GM12878 (cell line): ENCODE measurements around the gene PARP8. TPM values are rescaled to one million over a fixed set of nuclear protein-coding genes. Genes with fewer than 3 reads are reported as not detected.
"Not testable (repeated sequence)": the region's sequence is repeated elsewhere in the genome, so short reads cannot be mapped to it uniquely, and the experiment has no call there.

ENCODE experiments used
- ATAC-seq: fragments of 200-7000 bp; cut with Tn5 transposase; 3 replicates; pipeline ENCODE4 v1.9.1; 2020; ENCODE audit warnings: mild to moderate bottlenecking, moderate library complexity
- BruUV-seq: library from RNA; stranded (reverse); fragments of 400-500 nt; replicated peaks from 2 replicates; lab custom pipeline; 2021; lab: Mats Ljungman, UMichigan
- CTCF ChIA-PET: fragments of 300-600 bp; sonication (Branson Sonifier 250); formaldehyde crosslinking; extraction: SDS; loops from one replicate; lab custom pipeline; 2021; ENCODE audit warnings: inconsistent platforms; lab: Yijun Ruan, JAX
- POLR2A ChIA-PET: fragments of 350-600 bp; formaldehyde crosslinking; extraction: SDS; loops from one replicate; lab custom pipeline; 2021; ENCODE audit warnings: inconsistent platforms; lab: Charles Lee
- RAD21 ChIA-PET: fragments of 300-600 bp; sonication (Branson Sonifier 250); formaldehyde crosslinking; loops from one replicate; lab custom pipeline; 2023; ENCODE audit warnings: antibody characterized with exemption; ENCODE audit not compliant: unreplicated experiment; lab: Charles Lee
- SMC1A ChIA-PET: fragments of 300-600 bp; sonication (Branson Sonifier 250); formaldehyde crosslinking; loops from one replicate; lab custom pipeline; 2023; ENCODE audit not compliant: unreplicated experiment, uncharacterized antibody; lab: Charles Lee
- DNase-seq: peaks from one replicate; pipeline ENCODE4 v3.0.0-alpha.2; 2011; ENCODE audit warnings: low read depth, low spot score
- FAIRE-seq: peaks from 3 replicates; lab custom pipeline; 2011; peaks lifted over from hg19 to GRCh38; lab: Jason Lieb, UNC
- H2AFZ ChIP-seq: 2 replicates; pipeline ENCODE4 v1.6.0; 2011; ENCODE audit warnings: low read depth, low read length, control low read depth; ENCODE audit not compliant: control insufficient read depth
- H3K27ac ChIP-seq: 2 replicates; pipeline ENCODE4 v1.5.1; 2011; ENCODE audit warnings: control low read depth; ENCODE audit not compliant: control insufficient read depth, insufficient read depth
- H3K27me3 ChIP-seq, 2 experiments: replicated peaks in 1 of 2; 2 replicates each; pipeline versions ENCODE4 v1.6.0 to v1.6.1; 2011; ENCODE audit warnings: low read length in 1 of 2; ENCODE audit not compliant: control insufficient read depth in 2 of 2, insufficient read depth in 2 of 2
- H3K36me3 ChIP-seq, 2 experiments: 2 replicates each; pipeline ENCODE4 v1.5.1; 2011; ENCODE audit warnings: low read length in 1 of 2; ENCODE audit not compliant: control insufficient read depth in 2 of 2, insufficient read depth in 2 of 2
- H3K4me1 ChIP-seq: 2 replicates; pipeline ENCODE4 v1.6.1; 2011; ENCODE audit warnings: mild to moderate bottlenecking, low read length, moderate library complexity, mixed read lengths; ENCODE audit not compliant: control insufficient read depth, insufficient read depth
- H3K4me2 ChIP-seq: 2 replicates; pipeline ENCODE4 v1.6.0; 2011; ENCODE audit warnings: control low read depth; ENCODE audit not compliant: control insufficient read depth, insufficient read depth
- H3K4me3 ChIP-seq: fragments of 200-600 bp; sonication (generic); 2 replicates; pipeline ENCODE4 v1.5.1; 2016
- H3K79me2 ChIP-seq: 2 replicates; pipeline ENCODE4 v1.6.0; 2011; ENCODE audit warnings: low read length; ENCODE audit not compliant: control insufficient read depth, insufficient read depth
- H3K9ac ChIP-seq: 2 replicates; pipeline ENCODE4 v1.8.0; 2011; ENCODE audit warnings: low read length, control low read depth, mixed read lengths; ENCODE audit not compliant: control insufficient read depth, insufficient read depth
- H3K9me3 ChIP-seq: replicated peaks from 3 replicates; pipeline ENCODE4 v1.5.1; 2011; ENCODE audit warnings: mild to moderate bottlenecking, low read length; ENCODE audit not compliant: control insufficient read depth, insufficient read depth
- H4K20me1 ChIP-seq: 2 replicates; pipeline ENCODE4 v1.6.0; 2011; ENCODE audit not compliant: control insufficient read depth, insufficient read depth
- BCL11A ChIP-seq: IDR thresholded peaks from 2 replicates; pipeline ENCODE4 v1.6.1; 2011; ENCODE audit warnings: low read depth, low read length
- CHD2 ChIP-seq: IDR thresholded peaks from 2 replicates; pipeline ENCODE4 v1.6.1; 2011; ENCODE audit warnings: low read depth, low read length, improper control_type of control experiment, borderline replicate concordance
- CREM ChIP-seq: IDR thresholded peaks from 2 replicates; pipeline ENCODE4 v1.6.1; 2014; ENCODE audit warnings: antibody characterized with exemption, low read depth
- DPF2 ChIP-seq: fragments of 450-650 bp; IDR thresholded peaks from 2 replicates; pipeline ENCODE4 v1.6.1; 2017; ENCODE audit warnings: mild to moderate bottlenecking
- FOS ChIP-seq: IDR thresholded peaks from 3 replicates; pipeline ENCODE4 v1.6.1; 2011; ENCODE audit warnings: borderline replicate concordance; ENCODE audit not compliant: insufficient read length; ENCODE audit errors: extremely low read depth
- SMC3 ChIP-seq: IDR thresholded peaks from 2 replicates; pipeline ENCODE4 v1.6.1; 2011; ENCODE audit warnings: low read length, improper control_type of control experiment, borderline replicate concordance
- SPI1 ChIP-seq: IDR thresholded peaks from 2 replicates; pipeline ENCODE4 v1.6.1; 2011; ENCODE audit warnings: low read depth, mild to moderate bottlenecking, low read length, moderate library complexity, borderline replicate concordance; ENCODE audit not compliant: insufficient read depth
- ZNF24 ChIP-seq: fragments of 450-650 bp; IDR thresholded peaks from 2 replicates; pipeline ENCODE4 v1.6.1; 2017; ENCODE audit warnings: antibody characterized with exemption, mild to moderate bottlenecking
- WGBS: methylation state at CpG from one replicate; pipeline ENCODE4 v1.1.6; 2016; ENCODE audit warnings: low lambda C conversion rate; ENCODE audit not compliant: insufficient replicate concordance, insufficient coverage; ENCODE audit errors: missing lambda C conversion rate; 5-methylcytosine and 5-hydroxymethylcytosine counted together
- in situ Hi-C: fragments of 300-500 bp; cut with MboI; formaldehyde crosslinking; loops from 9 replicates; pipeline ENCODE4 v1.14.3; 2018; ENCODE audit warnings: mixed read lengths
- intact Hi-C: fragments of 100-400 bp; cut with micrococcal nuclease; formaldehyde crosslinking; loops from one replicate; pipeline ENCODE4 v1.14.2; 2022; ENCODE audit not compliant: unreplicated experiment
- polyA plus RNA-seq, 11 experiments: library from polyadenylated mRNA; depleted of rRNA in 4 of 11; unstranded in 6 of 11; stranded (reverse) in 5 of 11; fragments of >200 nt; fragmentation: Nextera tagmentation in 4 of 11; fragmentation: Illumina TruSeq in 1 of 11; extraction: Ambion mirVana in 4 of 11; extraction: Trizol in 1 of 11; gene quantifications; 1 replicate in 1 of 11; 2 replicates in 10 of 11; pipeline versions ENCODE4 v1.2.1 to v1.2.3, GENCODE V29; 2011 to 2016; ENCODE audit warnings: inconsistent platforms in 2 of 11, missing spikeins in 2 of 11, low read depth in 1 of 11
- total RNA-seq, 4 experiments: library from RNA; depleted of rRNA in 3 of 4; stranded (reverse); fragments of >200 nt in 3 of 4; fragmentation: Illumina TruSeq in 1 of 4; extraction: Trizol in 1 of 4; gene quantifications; 2 replicates each; pipeline versions ENCODE4 v1.2.1 to v1.2.3, GENCODE V29; 2013 to 2021
- TF ChIP-seq, protein P1 (sequence below): fragments of 150-350 bp; IDR thresholded peaks from 2 replicates; pipeline ENCODE4 v1.6.1; 2014; ENCODE audit warnings: mild to moderate bottlenecking, low read depth, low read length
- TF ChIP-seq, protein P2 (sequence below): fragments of 450-650 bp; IDR thresholded peaks from 2 replicates; pipeline ENCODE4 v1.6.1; 2014; ENCODE audit warnings: mild to moderate bottlenecking
- TF ChIP-seq, protein P3 (sequence below): fragments of 450-650 bp; formaldehyde crosslinking; IDR thresholded peaks from 2 replicates; pipeline ENCODE4 v1.5.0; 2022; ENCODE audit warnings: mild to moderate bottlenecking, missing genetic modification characterization

PARP8 gene
- total and polyA plus RNA-seq, 10 of the 15 experiments (the other 5 are each of a cell fraction or from before 2014, with no cell fraction given), result 9.1 to 65.2 (median 20.6) TPM

DNA sequence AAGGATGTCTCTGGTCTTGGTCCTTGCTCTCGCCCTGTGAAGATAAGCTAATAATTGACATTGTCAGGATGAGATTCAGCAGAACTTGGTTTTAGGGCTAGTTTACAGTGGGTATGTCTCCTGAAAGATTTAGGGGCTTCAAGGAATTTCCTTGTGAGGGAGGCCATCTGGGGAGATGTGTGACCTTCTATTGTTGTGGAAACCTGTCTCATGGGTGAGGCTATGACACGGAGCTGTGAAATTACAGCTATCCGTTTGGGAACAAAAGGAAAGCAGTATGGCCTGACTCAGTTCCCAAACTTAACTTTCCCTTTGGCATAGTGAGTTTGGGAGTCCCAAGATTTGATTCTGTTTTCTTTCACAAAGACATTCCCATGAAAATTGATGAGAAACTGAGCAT lies 142.0 kb downstream of the PARP8 start (continued):
- TF ChIP-seq SPI1, result no peak
- TF ChIP-seq FOS, result no peak
- TF ChIP-seq SMC3, result no peak
- TF ChIP-seq, protein P1, sequence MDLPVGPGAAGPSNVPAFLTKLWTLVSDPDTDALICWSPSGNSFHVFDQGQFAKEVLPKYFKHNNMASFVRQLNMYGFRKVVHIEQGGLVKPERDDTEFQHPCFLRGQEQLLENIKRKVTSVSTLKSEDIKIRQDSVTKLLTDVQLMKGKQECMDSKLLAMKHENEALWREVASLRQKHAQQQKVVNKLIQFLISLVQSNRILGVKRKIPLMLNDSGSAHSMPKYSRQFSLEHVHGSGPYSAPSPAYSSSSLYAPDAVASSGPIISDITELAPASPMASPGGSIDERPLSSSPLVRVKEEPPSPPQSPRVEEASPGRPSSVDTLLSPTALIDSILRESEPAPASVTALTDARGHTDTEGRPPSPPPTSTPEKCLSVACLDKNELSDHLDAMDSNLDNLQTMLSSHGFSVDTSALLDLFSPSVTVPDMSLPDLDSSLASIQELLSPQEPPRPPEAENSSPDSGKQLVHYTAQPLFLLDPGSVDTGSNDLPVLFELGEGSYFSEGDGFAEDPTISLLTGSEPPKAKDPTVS, result no peak
- TF ChIP-seq, protein P2, sequence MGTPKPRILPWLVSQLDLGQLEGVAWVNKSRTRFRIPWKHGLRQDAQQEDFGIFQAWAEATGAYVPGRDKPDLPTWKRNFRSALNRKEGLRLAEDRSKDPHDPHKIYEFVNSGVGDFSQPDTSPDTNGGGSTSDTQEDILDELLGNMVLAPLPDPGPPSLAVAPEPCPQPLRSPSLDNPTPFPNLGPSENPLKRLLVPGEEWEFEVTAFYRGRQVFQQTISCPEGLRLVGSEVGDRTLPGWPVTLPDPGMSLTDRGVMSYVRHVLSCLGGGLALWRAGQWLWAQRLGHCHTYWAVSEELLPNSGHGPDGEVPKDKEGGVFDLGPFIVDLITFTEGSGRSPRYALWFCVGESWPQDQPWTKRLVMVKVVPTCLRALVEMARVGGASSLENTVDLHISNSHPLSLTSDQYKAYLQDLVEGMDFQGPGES, result no peak
- TF ChIP-seq ZNF24, result no peak
- TF ChIP-seq BCL11A, result no peak
- TF ChIP-seq DPF2, result no peak
- no peak for TF ChIP-seq CHD2
- TF ChIP-seq, protein P3, sequence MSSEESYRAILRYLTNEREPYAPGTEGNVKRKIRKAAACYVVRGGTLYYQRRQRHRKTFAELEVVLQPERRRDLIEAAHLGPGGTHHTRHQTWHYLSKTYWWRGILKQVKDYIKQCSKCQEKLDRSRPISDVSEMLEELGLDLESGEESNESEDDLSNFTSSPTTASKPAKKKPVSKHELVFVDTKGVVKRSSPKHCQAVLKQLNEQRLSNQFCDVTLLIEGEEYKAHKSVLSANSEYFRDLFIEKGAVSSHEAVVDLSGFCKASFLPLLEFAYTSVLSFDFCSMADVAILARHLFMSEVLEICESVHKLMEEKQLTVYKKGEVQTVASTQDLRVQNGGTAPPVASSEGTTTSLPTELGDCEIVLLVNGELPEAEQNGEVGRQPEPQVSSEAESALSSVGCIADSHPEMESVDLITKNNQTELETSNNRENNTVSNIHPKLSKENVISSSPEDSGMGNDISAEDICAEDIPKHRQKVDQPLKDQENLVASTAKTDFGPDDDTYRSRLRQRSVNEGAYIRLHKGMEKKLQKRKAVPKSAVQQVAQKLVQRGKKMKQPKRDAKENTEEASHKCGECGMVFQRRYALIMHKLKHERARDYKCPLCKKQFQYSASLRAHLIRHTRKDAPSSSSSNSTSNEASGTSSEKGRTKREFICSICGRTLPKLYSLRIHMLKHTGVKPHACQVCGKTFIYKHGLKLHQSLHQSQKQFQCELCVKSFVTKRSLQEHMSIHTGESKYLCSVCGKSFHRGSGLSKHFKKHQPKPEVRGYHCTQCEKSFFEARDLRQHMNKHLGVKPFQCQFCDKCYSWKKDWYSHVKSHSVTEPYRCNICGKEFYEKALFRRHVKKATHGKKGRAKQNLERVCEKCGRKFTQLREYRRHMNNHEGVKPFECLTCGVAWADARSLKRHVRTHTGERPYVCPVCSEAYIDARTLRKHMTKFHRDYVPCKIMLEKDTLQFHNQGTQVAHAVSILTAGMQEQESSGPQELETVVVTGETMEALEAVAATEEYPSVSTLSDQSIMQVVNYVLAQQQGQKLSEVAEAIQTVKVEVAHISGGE (CRISPR knock-in tag), result no peak
- TF ChIP-seq CREM, result no peak

GRCh38 chr5:50811746-50812145 lies 145.3 kb downstream of the PARP8 start:
- 97% methylated on average over 6 of the region's 6 CpGs for WGBS
- POLR2A ChIA-PET, H3K4me1 ChIP-seq, intact Hi-C loops, H3K27me3 ChIP-seq, H3K4me2 ChIP-seq, H4K20me1 ChIP-seq, RAD21 ChIA-PET, FAIRE-seq, ATAC-seq, BruUV-seq, in situ Hi-C loops, H2AFZ ChIP-seq, H3K4me3 ChIP-seq, H3K9ac ChIP-seq, SMC1A ChIA-PET, H3K9me3 ChIP-seq, H3K27ac ChIP-seq, H3K79me2 ChIP-seq, H3K36me3 ChIP-seq, CTCF ChIA-PET, DNase-seq: not testable (repeated sequence)
